GM19193 (cell line): ENCODE results near the gene MX2.
A peak's percentile ranks its signal among the peaks of the same experiment; 100 is the strongest.

ENCODE experiments used
- POLR2A ChIP-seq: IDR thresholded peaks from 4 replicates; pipeline ENCODE4 v1.6.1; 2011; ENCODE audit not compliant: insufficient read depth, insufficient read length; ENCODE audit errors: extremely low read depth

The MX2 gene

GRCh38 chr21:41387042-41387819 lies 25.4 kb downstream of the MX2 start:
- no peak for TF ChIP-seq POLR2A

GRCh38 chr21:41387824-41388223 lies 26.0 kb downstream of the MX2 start:
- TF ChIP-seq POLR2A: no peak

- no peak for TF ChIP-seq POLR2A
Measured at GRCh38 chr21:41388259-41388658, 26.4 kb downstream of the MX2 start.

- TF ChIP-seq POLR2A: no peak
Measured at GRCh38 chr21:41390043-41390639, 28.3 kb downstream of the MX2 start.

- no peak for TF ChIP-seq POLR2A
Measured at GRCh38 chr21:41393876-41394465, 32.1 kb downstream of the MX2 start.

- TF ChIP-seq POLR2A: no peak
Measured at GRCh38 chr21:41396558-41397075, 34.8 kb downstream of the MX2 start.

GRCh38 chr21:41397471-41397891 lies 35.7 kb downstream of the MX2 start:
- TF ChIP-seq POLR2A: no peak

- TF ChIP-seq POLR2A: no peak
Measured at GRCh38 chr21:41398251-41398650, 36.4 kb downstream of the MX2 start.

GRCh38 chr21:41398831-41399230 lies 37.0 kb downstream of the MX2 start:
- no peak for TF ChIP-seq POLR2A

GRCh38 chr21:41399246-41399800 lies 37.5 kb downstream of the MX2 start:
- no peak for TF ChIP-seq POLR2A

- no peak for TF ChIP-seq POLR2A
Measured at GRCh38 chr21:41402231-41402630, 40.4 kb downstream of the MX2 start.

- TF ChIP-seq POLR2A: peak; percentile 18
Measured at GRCh38 chr21:41402796-41403195, 41.0 kb downstream of the MX2 start.

- no peak for TF ChIP-seq POLR2A
Measured at GRCh38 chr21:41403331-41403730, 41.5 kb downstream of the MX2 start.

- no peak for TF ChIP-seq POLR2A
Measured at GRCh38 chr21:41403966-41404365, 42.1 kb downstream of the MX2 start.

GRCh38 chr21:41405321-41405720 lies 43.5 kb downstream of the MX2 start:
- no peak for TF ChIP-seq POLR2A

GRCh38 chr21:41406340-41406739 lies 44.5 kb downstream of the MX2 start:
- TF ChIP-seq POLR2A: no peak
